WTC11 (cell line): Measurements from ENCODE around the gene NPIPA3. TPM values are rescaled to one million over a fixed set of nuclear protein-coding genes. Genes with fewer than 3 reads are reported as not detected.
"Not testable (repeated sequence)": the region's sequence is repeated elsewhere in the genome, so short reads cannot be mapped to it uniquely, and the experiment has no call there.

ENCODE experiments used
- ATAC-seq: fragments of 200-7000 bp; cut with Tn5 transposase; 2 replicates; pipeline ENCODE4 v1.10.0; 2021; ENCODE audit warnings: mild to moderate bottlenecking, moderate library complexity
- CTCF ChIA-PET: fragments of 300-600 bp; sonication (Branson Sonifier 250); formaldehyde crosslinking; loops from one replicate; lab custom pipeline; 2021; ENCODE audit warnings: antibody characterized with exemption; lab: Charles Lee
- POLR2A ChIA-PET: fragments of 350-600 bp; sonication (Branson Sonifier 250); formaldehyde crosslinking; loops from one replicate; lab custom pipeline; 2021; ENCODE audit warnings: antibody characterized with exemption; lab: Charles Lee
- DNase-seq: peaks from one replicate; pipeline ENCODE4 v3.0.0; 2021; ENCODE audit warnings: low spot score
- H3K27ac Mint-ChIP-seq: 2 replicates; pipeline ENCODE4 v1.8.0; 2021; ENCODE audit warnings: mixed read lengths
- H3K27me3 Mint-ChIP-seq: 2 replicates; pipeline ENCODE4 v1.8.0; 2021; ENCODE audit warnings: low read depth, mild to moderate bottlenecking, moderate library complexity, mixed read lengths
- H3K36me3 Mint-ChIP-seq: 2 replicates; pipeline ENCODE4 v1.8.0; 2021; ENCODE audit warnings: mixed read lengths
- H3K4me1 Mint-ChIP-seq: 2 replicates; pipeline ENCODE4 v1.8.0; 2022; ENCODE audit warnings: mixed read lengths
- H3K4me3 Mint-ChIP-seq: 2 replicates; pipeline ENCODE4 v1.8.0; 2021; ENCODE audit warnings: mild to moderate bottlenecking, moderate library complexity, mixed read lengths
- H3K9me3 Mint-ChIP-seq: 2 replicates; pipeline ENCODE4 v1.8.0; 2021; ENCODE audit warnings: mixed read lengths
- total RNA-seq: library from RNA; stranded (reverse); gene quantifications from 3 replicates; pipeline ENCODE4 v1.2.3, GENCODE V29; 2021

The NPIPA3 gene
- total RNA-seq, 1 experiment from 2014 or later, result 1.4 TPM

DNA sequence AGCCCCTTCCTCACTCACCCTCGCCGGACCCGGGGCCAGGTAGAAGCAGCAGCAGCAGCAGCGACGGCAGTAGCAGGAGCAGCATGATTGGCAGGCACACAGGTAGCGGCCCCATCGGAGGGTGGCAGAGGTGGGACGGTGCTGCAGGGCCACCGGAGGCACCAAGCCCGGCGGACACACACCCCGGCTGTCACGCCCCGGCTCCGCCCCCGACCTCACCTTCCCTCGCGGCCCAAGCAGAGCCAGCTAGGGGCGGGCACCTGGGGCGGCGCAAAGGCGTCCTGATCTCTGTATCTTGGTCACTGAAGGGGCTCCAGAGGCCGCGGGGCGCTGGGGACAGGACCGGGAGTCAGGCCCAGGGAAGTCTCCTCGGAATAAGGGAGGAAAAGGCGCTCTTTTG lies 30.0 kb downstream of the NPIPA3 start:
- H3K27ac Mint-ChIP-seq, H3K9me3 Mint-ChIP-seq, POLR2A ChIA-PET, H3K4me3 Mint-ChIP-seq, H3K36me3 Mint-ChIP-seq, CTCF ChIA-PET, H3K27me3 Mint-ChIP-seq, H3K4me1 Mint-ChIP-seq, DNase-seq: not testable (repeated sequence)
- ATAC-seq, result peak; percentile 92

DNA sequence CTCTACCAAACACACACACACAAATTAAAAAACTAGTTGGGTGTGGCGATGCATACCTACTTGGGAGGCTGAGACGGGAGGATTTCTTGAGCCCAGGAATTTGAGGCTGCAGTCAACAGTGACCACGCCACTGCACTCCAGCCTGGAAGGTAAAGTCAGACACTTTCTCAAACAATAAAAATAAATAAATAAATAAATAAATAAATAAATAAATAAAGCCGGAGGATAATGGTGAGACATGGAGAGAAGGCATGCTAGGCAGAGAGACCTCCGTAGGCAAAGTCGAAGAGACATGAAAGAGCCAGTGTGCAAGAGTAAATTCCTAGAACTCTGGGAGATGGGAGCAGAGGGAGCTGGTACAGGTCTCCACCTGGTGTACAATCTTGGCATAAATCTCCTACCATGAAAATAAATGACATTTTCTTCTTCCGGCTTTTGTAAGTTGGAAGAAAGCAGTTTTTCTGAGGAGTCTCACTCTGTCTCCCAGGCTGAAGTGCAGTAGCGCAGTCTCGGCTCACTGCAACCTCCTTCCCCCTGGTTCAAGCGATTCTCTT lies 37.7 kb downstream of the NPIPA3 start:
- CTCF ChIA-PET, H3K4me1 Mint-ChIP-seq, ATAC-seq, H3K4me3 Mint-ChIP-seq, H3K36me3 Mint-ChIP-seq, POLR2A ChIA-PET, H3K27me3 Mint-ChIP-seq, H3K27ac Mint-ChIP-seq, DNase-seq, H3K9me3 Mint-ChIP-seq: not testable (repeated sequence)

- H3K27ac Mint-ChIP-seq, H3K27me3 Mint-ChIP-seq, CTCF ChIA-PET, DNase-seq, POLR2A ChIA-PET, H3K4me1 Mint-ChIP-seq, ATAC-seq, H3K36me3 Mint-ChIP-seq, H3K4me3 Mint-ChIP-seq, H3K9me3 Mint-ChIP-seq: not testable (repeated sequence)
Measured at GRCh38 chr16:14741794-14742193, 38.6 kb downstream of the NPIPA3 start.

DNA sequence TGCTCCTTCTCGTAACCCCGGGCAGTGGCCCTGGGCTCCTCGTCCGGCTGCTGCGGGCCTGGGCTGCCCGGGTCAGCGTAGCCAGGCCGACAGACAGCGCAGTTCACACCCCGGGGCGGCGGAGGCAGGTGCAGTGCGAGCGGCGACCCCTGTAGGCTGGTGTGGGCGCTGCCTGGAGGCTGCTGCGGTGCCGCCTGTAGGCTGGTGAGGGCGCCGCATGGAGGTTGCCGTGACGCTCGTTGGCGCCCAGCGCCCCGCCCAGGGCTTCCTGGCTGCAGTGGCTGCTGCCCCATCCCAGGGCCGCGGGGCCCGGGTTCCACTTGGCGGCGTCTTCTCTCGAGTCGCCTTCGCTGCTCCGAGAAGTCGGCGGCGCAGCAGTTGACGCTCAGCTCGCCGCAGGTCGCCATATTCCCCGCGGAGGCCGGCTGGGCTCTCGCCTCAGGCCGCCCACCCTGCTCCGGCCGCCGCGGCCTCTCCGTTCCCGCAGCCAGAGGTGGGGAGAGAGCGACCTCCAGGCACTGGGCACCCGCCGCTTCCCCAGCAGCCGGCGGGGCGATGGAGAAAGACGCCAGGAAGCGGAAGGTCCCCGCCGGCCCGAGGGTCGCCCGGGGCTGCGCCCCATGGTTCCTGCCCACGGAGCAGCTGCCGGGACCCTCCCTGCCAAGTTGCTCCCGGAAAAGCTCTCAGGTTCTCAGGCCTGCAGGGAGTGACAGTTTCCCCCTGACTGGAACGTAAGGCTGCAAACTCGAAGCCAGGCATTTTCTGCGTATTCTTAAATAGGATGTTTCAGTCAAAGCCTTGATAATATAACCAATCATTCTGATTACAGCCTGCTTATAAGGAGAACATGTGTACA lies 39.3 kb downstream of the NPIPA3 start, which contains the start of gene NPIPA2:
TSS of gene NPIPA2 (plus strand) at position 261 of the 856 bp plus-strand sequence. CDS start 5,533 bp downstream, outside the sequence.
- H3K36me3 Mint-ChIP-seq, H3K9me3 Mint-ChIP-seq, CTCF ChIA-PET, H3K27ac Mint-ChIP-seq, H3K4me1 Mint-ChIP-seq, H3K4me3 Mint-ChIP-seq, H3K27me3 Mint-ChIP-seq, POLR2A ChIA-PET, DNase-seq: not testable (repeated sequence)
- peak; percentile 99 for ATAC-seq

GRCh38 chr16:14773654-14774053 lies 70.4 kb downstream of the NPIPA3 start:
- H3K27me3 Mint-ChIP-seq, H3K27ac Mint-ChIP-seq, POLR2A ChIA-PET, DNase-seq, ATAC-seq, H3K4me3 Mint-ChIP-seq, H3K36me3 Mint-ChIP-seq, H3K9me3 Mint-ChIP-seq, CTCF ChIA-PET, H3K4me1 Mint-ChIP-seq: not testable (repeated sequence)

DNA sequence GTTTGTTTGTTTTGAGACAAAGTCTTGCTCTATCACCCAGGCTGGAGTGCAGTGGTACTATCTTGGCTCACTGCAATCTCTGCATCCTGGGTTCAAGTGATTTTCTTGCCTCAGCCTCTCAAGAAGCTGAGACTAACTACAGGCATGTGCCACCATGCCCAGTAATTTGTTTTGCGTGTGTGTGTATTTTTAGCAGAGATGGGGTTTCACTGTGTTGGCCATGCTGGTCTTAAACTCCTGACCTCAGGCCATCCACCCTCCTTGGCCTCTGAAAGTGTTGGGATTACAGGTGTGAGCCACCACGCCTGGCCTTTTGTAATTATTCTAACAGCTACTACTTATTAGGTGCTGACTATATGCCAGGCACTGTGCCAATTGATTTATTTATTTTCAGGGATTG lies 72.4 kb downstream of the NPIPA3 start:
- CTCF ChIA-PET, H3K27me3 Mint-ChIP-seq, DNase-seq, H3K9me3 Mint-ChIP-seq, POLR2A ChIA-PET, H3K27ac Mint-ChIP-seq, H3K4me3 Mint-ChIP-seq, H3K4me1 Mint-ChIP-seq, H3K36me3 Mint-ChIP-seq, ATAC-seq: not testable (repeated sequence)

Other genes starting within 250 kb of the NPIPA3 start
- 37.7 to 39.4 TPM (median 38.5 TPM) in 3 replicates for gene PARN, start 73.2 kb upstream of the NPIPA3 start, total RNA-seq
- 56.1 to 70.3 TPM (median 59.4 TPM) in 3 replicates for gene BFAR, start 70.5 kb upstream of the NPIPA3 start, total RNA-seq
- gene PLA2G10, start 9.1 kb upstream of the NPIPA3 start, total RNA-seq, result 0.39 to 0.85 TPM (median 0.42 TPM) in 3 replicates
- 12.1 to 20.8 TPM (median 19.5 TPM) in 3 replicates for gene NPIPA2, start 39.1 kb downstream of the NPIPA3 start, total RNA-seq
- 100.0 to 112 TPM (median 101 TPM) in 3 replicates for gene NOMO1, start 130.3 kb downstream of the NPIPA3 start, total RNA-seq
- 115 to 118 TPM (median 116 TPM) in 3 replicates for gene NPIPA1, start 234.0 kb downstream of the NPIPA3 start, total RNA-seq